Mucosa of gallbladder (tissue), 1 donor: ENCODE results near the gene TP53TG3B. TPM values are rescaled to one million over a fixed set of nuclear protein-coding genes. Genes with fewer than 3 reads are reported as not detected.
A peak's percentile ranks its signal among the peaks of the same experiment; 100 is the strongest.
"Not testable (repeated sequence)": the region's sequence is repeated elsewhere in the genome, so short reads cannot be mapped to it uniquely, and the experiment has no call there.

ENCODE experiments used
- DNase-seq: peaks from one replicate; pipeline ENCODE4 v3.0.0-alpha.2; 2020; ENCODE audit warnings: low spot score
- total RNA-seq: library from RNA; stranded (reverse); gene quantifications from one replicate; pipeline ENCODE4 v1.2.1, GENCODE V29; 2021
- donor health status: DM: no; HTN: no; CAD: no.

TP53TG3B gene
- not detected for total RNA-seq

GRCh38 chr16:33360541-33360940, at the start of gene TP53TG3B:
Gene TP53TG3B, plus strand, starts transcription at chr16:33360841. Its CDS starts 68 bp downstream, at chr16:33360909.
- not testable (repeated sequence) for DNase-seq

GRCh38 chr16:33336226-33337012, 24.2 kb upstream of the TP53TG3B start:
- DNase-seq: peak; percentile 78

GRCh38 chr16:33337627-33338542, 22.8 kb upstream of the TP53TG3B start:
- peak; percentile 78 for DNase-seq

- peak; percentile 57 for DNase-seq
These were observed 22.1 kb upstream of the TP53TG3B start for GRCh38 chr16:33338543-33338951.

- peak; percentile 75 for DNase-seq
These were observed 21.3 kb upstream of the TP53TG3B start for GRCh38 chr16:33339093-33340061.

Other genes with a start within 250 kb of the TP53TG3B start
- gene TP53TG3C, start 166.6 kb upstream of the TP53TG3B start, total RNA-seq: not detected
- not detected for gene TP53TG3E, start 56.5 kb upstream of the TP53TG3B start, total RNA-seq
- not detected for gene TP53TG3F, start 98.8 kb downstream of the TP53TG3B start, total RNA-seq